ENCODE measurements around the gene MINPP1.

Gene MINPP1

GRCh38 chr10:87532696-87533095 is 28.0 kb downstream of the MINPP1 start:
- DNase-seq (ENCODE audit: low read depth): no peak
- TF ChIP-seq CTCF (conservative IDR thresholded peaks at IDR 0.05; ENCODE audit: low read depth, low read length): no peak
- no peak overlapping the region for H3K4me3 ChIP-seq (ENCODE audit: low read length)

- DNase-seq (ENCODE audit: low read depth): no peak
- H3K4me3 ChIP-seq (ENCODE audit: low read length): no peak overlapping the region
- no peak for TF ChIP-seq CTCF (conservative IDR thresholded peaks at IDR 0.05; ENCODE audit: low read depth, low read length)
Observed at GRCh38 chr10:87534173-87534858, 29.6 kb downstream of the MINPP1 start.

GRCh38 chr10:87538092-87539015 is 33.7 kb downstream of the MINPP1 start:
- DNase-seq (ENCODE audit: low read depth): no peak
- no peak overlapping the region for H3K4me3 ChIP-seq (ENCODE audit: low read length)
- no peak for TF ChIP-seq CTCF (conservative IDR thresholded peaks at IDR 0.05; ENCODE audit: low read depth, low read length)

- TF ChIP-seq CTCF (conservative IDR thresholded peaks at IDR 0.05; ENCODE audit: low read depth, low read length): no peak
- H3K4me3 ChIP-seq (ENCODE audit: low read length): no peak overlapping the region
- DNase-seq (ENCODE audit: low read depth): peak; percentile 36
Observed at GRCh38 chr10:87541114-87541513, 36.4 kb downstream of the MINPP1 start.

GRCh38 chr10:87544721-87545120 is 40.0 kb downstream of the MINPP1 start:
- no peak overlapping the region for H3K4me3 ChIP-seq (ENCODE audit: low read length)
- no peak for TF ChIP-seq CTCF (conservative IDR thresholded peaks at IDR 0.05; ENCODE audit: low read depth, low read length)
- no peak for DNase-seq (ENCODE audit: low read depth)

- no peak for TF ChIP-seq CTCF (conservative IDR thresholded peaks at IDR 0.05; ENCODE audit: low read depth, low read length)
- no peak for DNase-seq (ENCODE audit: low read depth)
- H3K4me3 ChIP-seq (ENCODE audit: low read length): no peak overlapping the region
Observed at GRCh38 chr10:87545783-87546182, 41.1 kb downstream of the MINPP1 start.

Data from retinal pigment epithelial cell (primary cell).